ENCODE data around the gene USP20.
"Not testable (repeated sequence)": the region's sequence is repeated elsewhere in the genome, so short reads cannot be mapped to it uniquely, and the experiment has no call there.

The USP20 gene

GRCh38 chr9:129890718-129891299 lies 55.6 kb downstream of the USP20 start:
- not testable (repeated sequence) for DNase-seq

GRCh38 chr9:129891569-129891968 lies 56.3 kb downstream of the USP20 start:
- DNase-seq, result no peak

GRCh38 chr9:129894120-129894823 lies 59.0 kb downstream of the USP20 start:
- no peak for DNase-seq

DNA sequence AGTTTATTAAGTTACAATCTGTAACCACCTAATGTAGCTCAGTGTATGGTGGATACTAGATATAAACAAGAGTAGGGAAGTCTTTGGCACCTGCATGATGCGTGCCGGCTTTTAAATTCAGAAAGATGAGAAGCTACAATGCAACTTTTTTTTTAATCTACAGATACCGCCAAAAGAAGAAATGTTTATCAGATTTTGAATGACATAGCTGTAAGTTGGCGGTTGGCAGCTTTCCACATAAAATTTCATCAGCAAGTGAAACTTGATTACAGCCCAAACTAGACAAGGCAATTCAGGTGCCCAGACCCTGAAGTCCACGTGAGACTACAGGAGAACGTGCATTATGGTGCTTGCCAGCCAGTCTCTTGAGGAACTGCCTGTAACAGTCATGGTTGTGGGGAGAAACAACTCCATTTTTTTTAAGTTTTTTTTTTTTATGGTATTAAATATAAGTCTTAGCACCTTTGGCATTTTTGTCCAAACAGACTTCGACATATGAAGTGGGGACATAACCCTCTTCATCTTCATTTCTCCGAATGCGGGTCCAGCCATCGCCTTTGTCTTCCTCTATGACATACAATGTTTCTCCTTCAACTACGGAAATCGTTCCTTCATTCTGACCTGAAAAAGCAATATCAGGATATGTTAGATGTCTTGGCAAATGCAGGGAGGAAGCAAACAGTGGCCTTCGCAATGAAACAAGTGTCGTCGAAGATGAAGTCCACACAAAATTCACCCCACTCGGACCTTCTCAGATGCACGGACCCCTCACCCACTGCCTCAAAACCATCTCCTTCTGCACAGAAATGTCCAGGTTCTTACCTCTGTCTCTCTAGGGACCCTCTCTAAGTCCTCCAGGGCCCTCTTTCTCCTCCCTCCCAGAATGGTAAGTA lies 60.4 kb downstream of the USP20 start:
- DNase-seq, result peak; percentile 15

DNA sequence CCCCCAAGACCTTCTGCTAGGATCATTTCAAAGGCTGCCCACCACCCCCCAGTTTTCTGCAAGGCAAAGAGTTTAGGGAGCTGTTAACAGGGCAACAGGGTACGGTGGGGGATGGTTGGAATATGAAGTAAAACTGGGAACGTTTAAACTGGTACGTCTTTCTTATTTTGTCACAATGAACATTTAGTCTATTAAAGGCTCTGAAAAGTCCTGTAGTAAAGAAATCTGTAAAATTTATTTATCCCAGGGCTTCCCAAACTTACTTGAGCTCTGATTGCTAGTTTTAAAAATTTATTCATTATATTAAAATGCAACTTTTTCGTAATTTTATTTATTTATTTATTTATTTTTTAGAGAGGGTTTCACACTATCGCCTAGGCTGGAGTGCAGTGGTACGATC lies 62.0 kb downstream of the USP20 start:
- no peak for DNase-seq

GRCh38 chr9:129898185-129898584 lies 62.9 kb downstream of the USP20 start:
- no peak for DNase-seq

DNA sequence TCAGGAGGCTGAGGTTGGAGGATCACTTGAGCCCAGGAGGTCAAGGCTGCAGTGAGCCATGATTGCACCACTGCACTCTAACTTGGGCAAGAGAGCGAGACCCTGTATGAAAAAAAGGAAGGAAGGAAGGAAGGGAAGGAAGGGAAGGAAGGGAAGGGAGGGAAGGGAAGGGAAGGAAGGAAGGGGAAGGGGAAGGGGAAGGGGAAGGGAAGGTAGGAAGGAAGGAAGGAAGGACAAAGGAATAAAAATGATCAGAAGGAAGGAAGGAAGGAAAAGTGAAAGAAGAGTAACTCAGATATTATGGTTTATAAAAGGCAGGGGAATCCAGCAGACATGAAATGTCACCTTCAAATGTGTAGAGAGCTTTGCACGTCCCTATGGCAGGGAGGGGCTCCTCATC lies 64.4 kb downstream of the USP20 start:
- no peak for DNase-seq

- no peak for DNase-seq
These were observed 65.2 kb downstream of the USP20 start for GRCh38 chr9:129900263-129901027.

DNA sequence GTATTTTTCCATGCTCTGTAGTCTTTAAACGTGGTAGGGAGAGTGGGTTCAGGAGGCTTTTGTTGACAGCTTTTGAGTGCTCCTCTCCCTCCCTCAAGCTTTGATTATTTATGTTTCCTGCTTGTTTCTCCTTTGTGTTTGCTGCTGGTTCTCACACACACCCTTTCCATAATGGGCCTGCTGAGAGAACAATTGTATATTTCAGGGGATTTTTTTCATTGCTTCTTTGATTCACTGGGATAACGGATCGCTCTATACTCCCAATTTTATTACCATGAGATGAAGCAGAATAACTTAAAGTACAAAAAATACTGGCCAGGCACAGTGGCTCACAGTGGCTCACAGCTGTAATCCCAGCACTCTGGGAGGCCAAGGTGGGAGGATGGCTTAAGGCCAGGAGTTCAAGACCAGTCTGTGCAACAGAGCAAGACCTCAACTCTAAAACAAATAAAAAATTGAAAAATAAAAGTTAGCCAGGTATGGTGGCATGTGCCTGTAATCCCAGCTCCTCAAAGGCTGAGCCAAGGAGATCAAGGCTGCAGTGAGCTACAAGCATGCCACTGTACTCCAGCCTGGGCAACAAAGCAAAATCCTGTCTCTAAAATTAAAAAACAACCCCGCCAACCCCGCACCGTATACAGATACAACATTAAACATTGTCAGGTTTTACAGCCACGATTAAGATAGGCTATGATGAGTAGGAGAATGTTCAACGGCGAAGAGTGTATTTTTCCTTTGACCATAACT lies 66.9 kb downstream of the USP20 start:
- no peak for DNase-seq

DNA sequence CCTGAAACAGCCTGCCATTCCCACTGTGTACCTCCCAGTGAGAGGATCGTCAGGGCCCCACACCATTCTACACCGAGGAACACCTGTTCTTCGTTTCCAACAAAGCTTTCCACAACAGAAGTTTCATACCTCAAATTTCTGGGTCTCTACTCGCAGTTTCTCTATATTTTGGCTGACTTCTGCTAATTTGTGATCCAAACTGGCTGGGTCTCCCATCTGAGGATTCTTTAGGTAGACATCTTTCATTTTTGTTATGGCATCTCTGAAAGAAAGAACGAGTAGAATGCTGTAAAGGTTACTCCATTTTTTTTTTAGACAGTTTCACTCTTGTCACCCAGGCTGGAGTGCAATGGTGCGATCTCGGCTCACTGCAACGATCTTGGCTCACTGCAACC lies 67.5 kb downstream of the USP20 start:
- DNase-seq, result no peak

DNA sequence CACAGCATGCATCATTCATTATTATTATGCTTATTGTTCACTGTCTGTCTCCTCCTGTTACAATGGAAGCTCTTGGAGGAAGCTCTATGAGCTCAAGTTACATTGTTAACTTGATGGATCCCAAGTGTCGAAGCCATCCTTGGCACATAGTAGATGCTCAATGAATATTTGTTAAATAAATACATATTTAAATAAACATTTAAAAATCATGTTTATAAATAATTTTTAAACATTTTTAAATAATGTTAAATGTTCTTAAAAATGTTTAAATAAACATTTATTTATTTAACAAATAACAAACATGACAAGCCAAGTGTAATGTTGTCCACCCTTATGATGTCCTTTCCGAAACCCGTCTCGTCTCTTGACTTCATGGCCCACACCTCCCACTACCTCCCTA lies 69.5 kb downstream of the USP20 start:
- no peak for DNase-seq

DNA sequence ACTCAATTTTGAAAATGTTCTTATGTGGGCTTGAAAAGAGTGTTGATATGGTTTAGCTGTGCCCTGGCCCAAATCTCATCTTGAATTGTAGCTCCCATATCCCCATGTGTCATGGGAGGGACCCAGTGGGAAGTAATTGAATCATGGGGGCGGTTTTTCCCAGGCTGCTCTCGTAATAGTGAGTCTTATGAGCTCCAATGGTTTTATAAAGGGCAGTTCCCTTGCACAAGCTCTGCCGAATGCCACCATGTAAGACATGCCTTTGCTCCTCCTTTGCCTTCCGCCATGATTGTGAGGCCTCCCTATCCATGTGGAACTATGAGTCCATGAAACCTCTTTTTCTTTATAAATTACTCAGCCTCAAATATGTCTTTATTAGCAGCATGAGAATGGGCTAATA lies 71.0 kb downstream of the USP20 start:
- DNase-seq, result no peak

- DNase-seq, result no peak
These were observed 71.9 kb downstream of the USP20 start for GRCh38 chr9:129907201-129907600.

DNA sequence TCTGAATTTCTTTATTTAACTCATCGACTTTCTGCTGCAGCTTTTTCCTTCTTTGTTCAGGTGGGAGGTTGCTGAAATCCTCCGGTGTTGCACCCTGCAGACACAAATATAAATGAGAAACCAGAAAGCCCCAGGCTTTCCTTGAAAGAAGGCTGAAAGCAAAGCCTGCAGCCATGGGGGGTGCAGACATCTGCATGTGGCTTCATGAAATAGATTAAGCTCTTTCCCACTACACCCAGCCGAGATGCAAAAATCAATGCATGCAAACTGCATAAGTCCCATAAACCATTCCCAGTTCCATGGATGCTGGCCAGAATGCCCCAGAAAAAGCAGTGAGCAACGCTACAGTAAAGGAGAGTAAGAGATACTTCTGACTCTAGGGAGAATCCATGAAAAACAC lies 73.6 kb downstream of the USP20 start:
- DNase-seq, result no peak

DNA sequence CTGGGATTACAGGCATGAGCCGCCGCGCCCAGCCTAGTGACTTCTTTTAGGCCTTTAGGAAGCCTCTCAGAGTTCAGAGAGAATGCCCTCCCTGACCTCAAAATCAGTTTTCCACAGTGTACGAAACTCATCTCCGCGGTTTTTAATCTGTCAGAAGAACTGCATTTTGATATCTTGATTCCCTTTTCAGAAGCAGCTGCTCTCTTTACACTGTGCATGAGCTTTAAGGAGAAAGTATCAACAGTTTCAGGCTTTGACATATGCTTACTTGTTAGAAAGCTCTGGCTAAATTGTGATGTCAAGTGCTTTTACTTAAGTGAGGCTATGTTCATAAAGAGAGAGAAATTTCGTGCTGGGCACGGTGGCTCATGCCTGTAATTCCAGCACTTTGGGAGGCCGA lies 74.6 kb downstream of the USP20 start:
- DNase-seq, result no peak

GRCh38 chr9:129910628-129911567 lies 75.6 kb downstream of the USP20 start:
- no peak for DNase-seq

- no peak for DNase-seq
These were observed 78.8 kb downstream of the USP20 start for GRCh38 chr9:129914051-129914450.

DNA sequence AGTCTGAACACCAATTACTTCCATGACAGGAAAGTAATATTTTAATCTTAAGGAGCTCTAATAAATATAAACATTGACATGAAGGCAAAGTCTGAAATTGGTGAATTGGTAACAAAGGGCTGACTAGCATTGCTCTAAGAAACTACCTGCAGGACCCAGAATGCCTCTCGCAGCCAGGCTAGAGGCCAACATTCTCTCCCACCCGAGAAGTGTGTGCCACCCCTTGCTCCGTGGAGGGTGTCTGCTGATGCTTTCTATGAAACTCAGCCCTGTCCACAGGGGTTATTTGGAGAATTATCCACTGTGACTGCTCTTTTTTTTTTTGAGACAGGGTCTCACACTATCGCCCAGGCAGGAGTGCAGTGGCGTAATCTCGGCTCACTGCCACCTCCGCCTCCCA lies 81.4 kb downstream of the USP20 start:
- DNase-seq, result no peak

DNA sequence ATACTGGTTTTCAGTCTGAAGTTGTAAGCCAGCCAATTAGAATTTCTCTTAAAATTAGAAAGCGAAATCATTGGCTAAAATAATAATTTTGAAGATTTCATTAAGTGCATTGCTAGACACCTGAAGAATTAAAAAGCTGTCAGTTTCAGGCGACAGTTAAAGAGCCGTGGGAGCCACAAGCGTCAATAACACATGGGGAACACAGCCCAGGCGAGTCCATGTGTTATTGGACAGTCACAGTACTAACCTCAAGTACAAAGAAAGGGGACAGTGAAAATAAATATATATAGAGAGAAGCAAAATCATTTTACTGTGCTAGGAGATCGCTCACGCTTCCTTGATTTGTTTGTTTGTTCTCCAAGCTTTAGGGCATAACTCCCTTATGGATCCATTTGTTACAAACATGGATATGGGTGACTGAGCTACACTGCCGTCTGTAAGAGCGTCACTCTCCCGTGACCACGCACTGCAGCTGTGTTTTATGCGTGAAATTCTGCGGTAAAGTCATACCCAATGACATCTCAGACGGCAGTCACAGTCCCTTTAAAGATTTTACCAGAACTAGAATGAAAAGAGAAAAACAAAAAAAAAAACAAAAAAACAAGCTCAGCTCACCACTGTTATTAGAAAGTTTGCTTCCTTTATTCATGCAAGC lies 83.2 kb downstream of the USP20 start:
- no peak for DNase-seq

DNA sequence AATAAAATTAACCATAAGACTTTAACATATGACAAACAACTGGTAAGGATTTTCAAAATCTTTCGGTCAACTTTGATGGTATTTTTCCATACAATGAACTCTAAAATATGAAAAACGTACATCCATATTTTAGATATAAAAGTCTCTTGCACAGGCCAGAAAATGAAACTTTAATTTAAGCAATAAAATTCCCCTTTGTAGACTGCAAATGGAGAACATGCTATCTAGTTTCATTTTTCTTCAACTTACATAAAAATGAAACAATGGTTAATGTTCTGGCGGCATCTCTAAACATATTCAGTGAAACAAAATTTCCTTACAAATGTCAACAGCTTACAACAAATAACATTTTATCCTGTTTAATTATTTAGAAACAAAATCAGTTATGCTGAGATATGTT lies 84.0 kb downstream of the USP20 start:
- no peak for DNase-seq

- DNase-seq, result no peak
These were observed 84.6 kb downstream of the USP20 start for GRCh38 chr9:129919841-129920240.

Measured in stimulated activated naive CD4-positive, alpha-beta T cell treated with Interleukin-2 at 50 U/mL for 16 hours (primary cell).